Measurements from ENCODE around the gene DENND6B. TPM values are rescaled to one million over a fixed set of nuclear protein-coding genes. Genes with fewer than 3 reads are reported as not detected.

DENND6B gene
- total and polyA plus RNA-seq, 2 of the 13 experiments (the other 11 are each of a cell fraction or from before 2014, with no cell fraction given), result 0.95 to 3.8 TPM

DNA sequence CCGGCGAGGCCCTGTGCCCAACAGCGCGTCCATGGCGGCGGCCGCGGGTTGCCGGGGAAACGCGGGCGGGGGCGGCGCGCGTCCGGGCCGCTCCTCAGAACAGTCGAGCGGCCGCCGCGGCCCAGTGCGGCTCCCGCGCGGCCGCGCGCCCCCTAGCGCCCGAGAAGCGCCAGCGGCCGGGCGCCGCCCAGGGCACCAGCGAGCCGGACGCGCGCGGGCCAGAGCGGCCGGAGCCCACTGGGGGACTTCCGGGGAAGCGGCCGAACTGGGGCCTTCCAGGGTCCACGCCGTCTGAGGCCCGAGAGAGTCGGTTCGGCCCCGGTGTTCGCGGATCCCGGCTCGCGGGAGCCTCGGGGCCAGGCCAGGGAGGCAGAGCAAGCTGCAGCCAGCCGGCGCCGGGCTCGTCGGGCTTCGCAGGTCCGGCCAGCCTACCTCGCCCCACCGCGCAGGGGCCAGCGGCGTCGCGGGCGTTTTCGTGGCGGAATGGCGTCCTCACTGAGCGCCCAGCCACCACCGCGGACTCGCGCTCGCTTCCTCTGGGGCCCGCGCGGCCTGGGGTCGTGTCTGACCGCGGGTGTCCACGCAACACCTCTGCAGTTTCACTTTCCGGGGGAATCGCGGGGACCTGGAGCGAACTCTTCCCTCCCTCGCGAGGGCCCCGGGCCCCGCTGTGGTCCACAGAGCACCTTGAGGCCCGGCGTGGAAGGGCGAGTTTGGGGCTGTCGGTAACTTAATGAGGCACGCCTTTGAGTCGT lies at the start of gene DENND6B (continued):
- no peak for TF ChIP-seq ZNF235 (CRISPR knock-in tag; IDR thresholded peaks at IDR 0.05; ENCODE audit: borderline replicate concordance)
- TF ChIP-seq ERF (CRISPR knock-in tag; IDR thresholded peaks at IDR 0.05), result peak; percentile 7; the same call in 1 of the 2 replicates
- TF ChIP-seq ZNF33A (CRISPR knock-in tag; IDR thresholded peaks at IDR 0.05; ENCODE audit: borderline replicate concordance), result no peak
- TF ChIP-seq GZF1 (CRISPR knock-in tag; IDR thresholded peaks at IDR 0.05), result no peak
- no peak; the same call in 1 of the 2 replicates for TF ChIP-seq CREBL2 (CRISPR knock-in tag; IDR thresholded peaks at IDR 0.05; ENCODE audit: borderline replicate concordance)
- TF ChIP-seq CBFB (CRISPR knock-in tag; IDR thresholded peaks at IDR 0.05), result peak; percentile 61; the same call in 1 of the 2 replicates
- TF ChIP-seq POLR2G (IDR thresholded peaks at IDR 0.05; ENCODE audit: low read depth, low read length), result peak; percentile 89
- TF ChIP-seq GTF3A (CRISPR knock-in tag; conservative IDR thresholded peaks at IDR 0.05), result no peak
- TF ChIP-seq TGIF2 (CRISPR knock-in tag; IDR thresholded peaks at IDR 0.05), result no peak
- no peak; the same call in 1 of the 2 replicates for TF ChIP-seq ZBTB3 (CRISPR knock-in tag; IDR thresholded peaks at IDR 0.05; ENCODE audit: borderline replicate concordance, low read depth)
- no peak for TF ChIP-seq ZXDC (CRISPR knock-in tag; IDR thresholded peaks at IDR 0.05)
- no peak for TF ChIP-seq SMARCC2 (IDR thresholded peaks at IDR 0.05)
- TF ChIP-seq BHLHE40 (IDR thresholded peaks at IDR 0.05; ENCODE audit: low read length), result no peak
- TF ChIP-seq ARID2 (CRISPR knock-in tag; IDR thresholded peaks at IDR 0.05; ENCODE audit: borderline replicate concordance), result no peak
- no peak for TF ChIP-seq NBN (conservative IDR thresholded peaks at IDR 0.05)
- TF ChIP-seq ZNF256 (CRISPR knock-in tag; conservative IDR thresholded peaks at IDR 0.05), result peak; percentile 74; the same call in 1 of the 2 replicates
- no peak for TF ChIP-seq ZBTB42 (CRISPR knock-in tag; IDR thresholded peaks at IDR 0.05)
- no peak for TF ChIP-seq ZNF737 (CRISPR knock-in tag; IDR thresholded peaks at IDR 0.05; ENCODE audit: borderline replicate concordance)
- TF ChIP-seq PRMT3 (CRISPR knock-in tag; IDR thresholded peaks at IDR 0.05; ENCODE audit: borderline replicate concordance, low read depth), result no peak
- peak; percentile 86 for TF ChIP-seq KMT2A (CRISPR knock-in tag; IDR thresholded peaks at IDR 0.05)
- peak; percentile 69; the same call in 1 of the 2 replicates for TF ChIP-seq ZNF333 (CRISPR knock-in tag; IDR thresholded peaks at IDR 0.05; ENCODE audit: borderline replicate concordance)
- 0 out of 2 replicates have a peak, but pooled peaks have one; percentile 42 for TF ChIP-seq ZNF292 (CRISPR knock-in tag; IDR thresholded peaks at IDR 0.05; ENCODE audit: borderline replicate concordance, low read depth)
- TF ChIP-seq E2F1 (CRISPR knock-in tag; IDR thresholded peaks at IDR 0.05), result peak; percentile 73
- TF ChIP-seq NR2C2 (CRISPR knock-in tag; IDR thresholded peaks at IDR 0.05; ENCODE audit: borderline replicate concordance), result peak; percentile 40; the same call in 1 of the 2 replicates
- no peak for TF ChIP-seq RFX5 (IDR thresholded peaks at IDR 0.05; ENCODE audit: low read depth, low read length)
- TF ChIP-seq MAZ (IDR thresholded peaks at IDR 0.05; ENCODE audit: borderline replicate concordance, low read depth, low read length), result peak; percentile 61; the same call in 1 of the 2 replicates
- TF ChIP-seq MAZ (CRISPR knock-in tag; IDR thresholded peaks at IDR 0.05; ENCODE audit: low read depth), result 0 out of 2 replicates have a peak, but pooled peaks have one; percentile 23
- TF ChIP-seq RNF2 (conservative IDR thresholded peaks at IDR 0.05; ENCODE audit: low read depth), result peak; percentile 18; the same call in 1 of the 2 replicates

All from HepG2 (cell line).